Erythroblast (primary cell): ENCODE measurements around the gene PSMB2.

Source experiments
- GATA1 ChIP-seq: IDR thresholded peaks from 2 replicates; pipeline ENCODE4 v1.6.1; 2011; ENCODE audit warnings: low read depth, mild to moderate bottlenecking, control low read depth, low read length, moderate library complexity
- POLR2A ChIP-seq: IDR thresholded peaks from 2 replicates; pipeline ENCODE4 v1.6.1; 2011; ENCODE audit warnings: mild to moderate bottlenecking, low read length

DNA sequence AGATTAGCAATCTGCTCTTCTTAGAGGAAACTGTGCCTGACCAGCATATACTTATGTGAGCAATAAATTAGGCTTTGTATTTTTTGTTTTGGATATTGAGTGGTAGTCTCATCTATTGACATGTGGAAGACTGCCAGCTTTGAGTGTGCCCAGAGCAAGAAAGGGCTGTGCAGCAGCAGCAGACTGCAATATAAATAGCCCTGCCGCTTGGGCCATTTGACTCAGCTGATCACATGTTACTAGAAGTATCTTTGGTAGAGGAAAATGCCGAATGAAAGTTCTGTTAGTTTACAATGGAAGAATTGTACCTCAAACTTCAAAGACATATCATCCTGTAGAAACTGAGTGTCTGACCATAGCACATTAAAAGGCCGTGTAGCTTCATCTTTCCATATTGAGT lies 9.1 kb upstream of the PSMB2 start:
- TF ChIP-seq POLR2A (no peak), GATA1 (no peak)
